ENCODE results near the gene LEAP2.

Gene LEAP2

GRCh38 chr5:132871459-132872284, 1.8 kb upstream of the LEAP2 start:
- Histone ChIP-seq H2AFZ (ENCODE audit: low read length) (no peak overlapping the region), H4K20me1 (ENCODE audit: insufficient read depth, low read length, poor library complexity, severe bottlenecking) (peaks cover 10% of the 10 kb centered on the region), H3K27me3 (ENCODE audit: insufficient read depth, low read length, poor library complexity, severe bottlenecking) (no peaks in the 10 kb centered on the region), H3K9me3 (ENCODE audit: insufficient read depth, low read depth, low read length) (no peaks in the 10 kb centered on the region), H3K4me1 (ENCODE audit: insufficient read depth, low read length, poor library complexity, severe bottlenecking) (peaks cover 5% of the 10 kb centered on the region), H3K9me2 (replicated peaks; ENCODE audit: low read depth, low read length) (no peaks in the 10 kb centered on the region), H3K4me3 (ENCODE audit: low read length, poor library complexity, severe bottlenecking) (no peak overlapping the region), H3K79me2 (ENCODE audit: insufficient read depth, low read length) (peaks cover 15% of the 10 kb centered on the region), H3K9ac (ENCODE audit: low read depth, low read length, poor library complexity, severe bottlenecking) (no peak overlapping the region), H3K4me2 (ENCODE audit: low read depth, low read length, poor library complexity, severe bottlenecking) (no peak overlapping the region), H3K36me3 (ENCODE audit: insufficient read depth, low read length) (peaks cover 7% of the 10 kb centered on the region; the same call in 1 of the 2 replicates), H3F3A (ENCODE audit: low read depth) (no peaks in the 10 kb centered on the region)
- TF ChIP-seq EZH2phosphoT487 (IDR thresholded peaks at IDR 0.05; ENCODE audit: borderline replicate concordance) (no peak), CTCF (conservative IDR thresholded peaks at IDR 0.05; ENCODE audit: low read length) (no peak)

DNA sequence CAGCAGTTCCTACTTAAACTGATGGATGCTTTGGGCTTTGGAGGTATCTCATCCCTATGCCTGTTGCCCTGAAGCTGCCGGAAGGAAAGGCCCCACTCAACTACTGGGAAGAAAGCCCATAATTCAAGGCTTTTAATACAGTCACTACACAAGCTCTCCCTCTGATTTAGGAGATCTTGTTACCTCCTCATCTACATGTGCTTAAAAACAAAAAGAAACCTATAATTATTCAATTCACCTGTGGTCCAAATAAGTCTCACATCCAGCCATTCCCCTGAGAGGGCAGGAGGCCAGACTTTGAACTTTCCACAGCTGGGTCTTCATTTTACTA, 715 bp upstream of the LEAP2 start:
- Histone ChIP-seq H3K4me1 (ENCODE audit: insufficient read depth, low read length, poor library complexity, severe bottlenecking) (no peaks in the 10 kb centered on the region), H3K9me2 (replicated peaks; ENCODE audit: low read depth, low read length) (no peaks in the 10 kb centered on the region), H3K9ac (ENCODE audit: low read depth, low read length, poor library complexity, severe bottlenecking) (no peak overlapping the region), H3K27me3 (ENCODE audit: insufficient read depth, low read length, poor library complexity, severe bottlenecking) (no peaks in the 10 kb centered on the region), H2AFZ (ENCODE audit: low read length) (no peak overlapping the region), H4K20me1 (ENCODE audit: insufficient read depth, low read length, poor library complexity, severe bottlenecking) (no peaks in the 10 kb centered on the region), H3K36me3 (ENCODE audit: insufficient read depth, low read length) (peaks cover 7% of the 10 kb centered on the region; the same call in 1 of the 2 replicates), H3K79me2 (ENCODE audit: insufficient read depth, low read length) (peaks cover 4% of the 10 kb centered on the region), H3K9me3 (ENCODE audit: insufficient read depth, low read depth, low read length) (no peaks in the 10 kb centered on the region), H3K4me2 (ENCODE audit: low read depth, low read length, poor library complexity, severe bottlenecking) (no peak overlapping the region), H3K4me3 (ENCODE audit: low read length, poor library complexity, severe bottlenecking) (no peak overlapping the region), H3F3A (ENCODE audit: low read depth) (no peaks in the 10 kb centered on the region)
- TF ChIP-seq CTCF (conservative IDR thresholded peaks at IDR 0.05; ENCODE audit: low read length) (no peak), EZH2phosphoT487 (IDR thresholded peaks at IDR 0.05; ENCODE audit: borderline replicate concordance) (no peak)

- H3K9me2 ChIP-seq (replicated peaks; ENCODE audit: low read depth, low read length) = no peaks in the 10 kb centered on the region
- no peaks in the 10 kb centered on the region for H4K20me1 ChIP-seq (ENCODE audit: insufficient read depth, low read length, poor library complexity, severe bottlenecking)
- no peak overlapping the region for H3K4me2 ChIP-seq (ENCODE audit: low read depth, low read length, poor library complexity, severe bottlenecking)
- TF ChIP-seq CTCF (conservative IDR thresholded peaks at IDR 0.05; ENCODE audit: low read length) (no peak), EZH2phosphoT487 (IDR thresholded peaks at IDR 0.05; ENCODE audit: borderline replicate concordance) (no peak)
- no peaks in the 10 kb centered on the region for H3K27me3 ChIP-seq (ENCODE audit: insufficient read depth, low read length, poor library complexity, severe bottlenecking)
- H3K36me3 ChIP-seq (ENCODE audit: insufficient read depth, low read length) = peaks cover 7% of the 10 kb centered on the region; the same call in 1 of the 2 replicates
- H3K4me1 ChIP-seq (ENCODE audit: insufficient read depth, low read length, poor library complexity, severe bottlenecking) = no peaks in the 10 kb centered on the region
- no peaks in the 10 kb centered on the region for H3K9me3 ChIP-seq (ENCODE audit: insufficient read depth, low read depth, low read length)
- no peak overlapping the region for H3K9ac ChIP-seq (ENCODE audit: low read depth, low read length, poor library complexity, severe bottlenecking)
- no peaks in the 10 kb centered on the region for H3K79me2 ChIP-seq (ENCODE audit: insufficient read depth, low read length)
- H2AFZ ChIP-seq (ENCODE audit: low read length) = no peak overlapping the region
- H3K4me3 ChIP-seq (ENCODE audit: low read length, poor library complexity, severe bottlenecking) = no peak overlapping the region
- no peaks in the 10 kb centered on the region for H3F3A ChIP-seq (ENCODE audit: low read depth)
Measured at GRCh38 chr5:132873930-132874271, 433 bp downstream of the LEAP2 start.

Measured in Loucy (cell line).